Measurements from ENCODE around the gene NIM1K. TPM values are rescaled to one million over a fixed set of nuclear protein-coding genes. Genes with fewer than 3 reads are reported as not detected.

Gene NIM1K
- total RNA-seq, 2 experiments from 2014 or later: 0.75 to 1.00 TPM

GRCh38 chr5:43209060-43209459 lies 17.0 kb downstream of the NIM1K start:
- DNase-seq: no peak
- intact Hi-C loops (cut with micrococcal nuclease): no loop called here
- H3K27me3 Mint-ChIP-seq: peaks cover 23% of the 10 kb centered on the region
- no peaks in the 10 kb centered on the region for H3K36me3 Mint-ChIP-seq
- H3K27ac Mint-ChIP-seq: no peak overlapping the region
- H3K9me3 Mint-ChIP-seq: no peaks in the 10 kb centered on the region
- H3K4me3 Mint-ChIP-seq: no peak overlapping the region
- ChIA-PET CTCF (interaction anchor here (1.0 kb wide), 1 partner anchor 12 kb away, joined by 3 read pairs; no protein-coding TSS in a partner anchor), POLR2A (no interaction called here)
- H3K4me1 Mint-ChIP-seq (ENCODE audit: low read depth): no peaks in the 10 kb centered on the region

- H3K27me3 Mint-ChIP-seq: peaks cover 23% of the 10 kb centered on the region
- H3K4me1 Mint-ChIP-seq (ENCODE audit: low read depth): no peaks in the 10 kb centered on the region
- H3K36me3 Mint-ChIP-seq: no peaks in the 10 kb centered on the region
- H3K9me3 Mint-ChIP-seq: no peaks in the 10 kb centered on the region
- H3K27ac Mint-ChIP-seq: no peak overlapping the region
- ChIA-PET POLR2A (no interaction called here), CTCF (interaction anchor here (1.0 kb wide), 1 partner anchor 11 kb away, joined by 3 read pairs; no protein-coding TSS in a partner anchor)
- H3K4me3 Mint-ChIP-seq: no peak overlapping the region
- DNase-seq: no peak
- intact Hi-C loops (cut with micrococcal nuclease): no loop called here
These were observed 17.8 kb downstream of the NIM1K start for GRCh38 chr5:43209833-43210232.

GRCh38 chr5:43210570-43210969 lies 18.5 kb downstream of the NIM1K start:
- CTCF ChIA-PET: no interaction called here
- POLR2A ChIA-PET: no interaction called here
- no peak overlapping the region for H3K27ac Mint-ChIP-seq
- no peak overlapping the region for H3K4me3 Mint-ChIP-seq
- intact Hi-C loops (cut with micrococcal nuclease): no loop called here
- no peaks in the 10 kb centered on the region for H3K36me3 Mint-ChIP-seq
- no peaks in the 10 kb centered on the region for H3K4me1 Mint-ChIP-seq (ENCODE audit: low read depth)
- no peak for DNase-seq
- H3K27me3 Mint-ChIP-seq: peaks cover 23% of the 10 kb centered on the region
- H3K9me3 Mint-ChIP-seq: no peaks in the 10 kb centered on the region

GRCh38 chr5:43213951-43214350 lies 21.9 kb downstream of the NIM1K start:
- Mint-ChIP-seq H3K36me3 (peaks cover 2% of the 10 kb centered on the region), H3K27ac (no peak overlapping the region), H3K4me3 (no peak overlapping the region), H3K9me3 (no peaks in the 10 kb centered on the region), H3K27me3 (peaks cover 10% of the 10 kb centered on the region), H3K4me1 (ENCODE audit: low read depth) (no peaks in the 10 kb centered on the region)
- no peak for DNase-seq
- intact Hi-C loops (cut with micrococcal nuclease): no loop called here
- POLR2A ChIA-PET: no interaction called here
- CTCF ChIA-PET: no interaction called here

- no peak overlapping the region for H3K4me3 Mint-ChIP-seq
- H3K4me1 Mint-ChIP-seq (ENCODE audit: low read depth): no peaks in the 10 kb centered on the region
- CTCF ChIA-PET: no interaction called here
- DNase-seq: no peak
- intact Hi-C loops (cut with micrococcal nuclease): no loop called here
- no peak overlapping the region for H3K27ac Mint-ChIP-seq
- peaks cover 10% of the 10 kb centered on the region for H3K27me3 Mint-ChIP-seq
- H3K36me3 Mint-ChIP-seq: peaks cover 2% of the 10 kb centered on the region
- H3K9me3 Mint-ChIP-seq: no peaks in the 10 kb centered on the region
- POLR2A ChIA-PET: no interaction called here
These were observed 23.1 kb downstream of the NIM1K start for GRCh38 chr5:43215073-43215631.

- CTCF ChIA-PET: no interaction called here
- DNase-seq: no peak
- no peaks in the 10 kb centered on the region for H3K9me3 Mint-ChIP-seq
- H3K4me3 Mint-ChIP-seq: no peak overlapping the region
- H3K27ac Mint-ChIP-seq: no peak overlapping the region
- H3K4me1 Mint-ChIP-seq (ENCODE audit: low read depth): no peaks in the 10 kb centered on the region
- intact Hi-C loops (cut with micrococcal nuclease): no loop called here
- POLR2A ChIA-PET: no interaction called here
- H3K27me3 Mint-ChIP-seq: peaks cover 2% of the 10 kb centered on the region
- peaks cover 2% of the 10 kb centered on the region for H3K36me3 Mint-ChIP-seq
These were observed 24.9 kb downstream of the NIM1K start for GRCh38 chr5:43216941-43217340.

- no peak for DNase-seq
- H3K9me3 Mint-ChIP-seq: no peaks in the 10 kb centered on the region
- H3K36me3 Mint-ChIP-seq: peaks cover 2% of the 10 kb centered on the region
- no peaks in the 10 kb centered on the region for H3K27me3 Mint-ChIP-seq
- no peaks in the 10 kb centered on the region for H3K4me1 Mint-ChIP-seq (ENCODE audit: low read depth)
- intact Hi-C loops (cut with micrococcal nuclease): no loop called here
- H3K27ac Mint-ChIP-seq: no peak overlapping the region
- ChIA-PET CTCF (no interaction called here), POLR2A (no interaction called here)
- H3K4me3 Mint-ChIP-seq: no peak overlapping the region
These were observed 27.1 kb downstream of the NIM1K start for GRCh38 chr5:43219120-43219519.

- Mint-ChIP-seq H3K36me3 (peaks cover 2% of the 10 kb centered on the region), H3K4me3 (no peak overlapping the region), H3K9me3 (no peaks in the 10 kb centered on the region), H3K4me1 (ENCODE audit: low read depth) (no peaks in the 10 kb centered on the region), H3K27ac (no peak overlapping the region), H3K27me3 (no peaks in the 10 kb centered on the region)
- ChIA-PET POLR2A (no interaction called here), CTCF (interaction anchor here (1.5 kb wide), 1 partner anchor 12 kb away, joined by 3 read pairs; no protein-coding TSS in a partner anchor)
- intact Hi-C loops (cut with micrococcal nuclease): no loop called here
- no peak for DNase-seq
These were observed 29.5 kb downstream of the NIM1K start for GRCh38 chr5:43221502-43221901.

- Mint-ChIP-seq H3K4me1 (ENCODE audit: low read depth) (no peaks in the 10 kb centered on the region), H3K27ac (no peak overlapping the region), H3K9me3 (no peaks in the 10 kb centered on the region), H3K4me3 (no peak overlapping the region), H3K36me3 (no peaks in the 10 kb centered on the region), H3K27me3 (no peaks in the 10 kb centered on the region)
- DNase-seq: no peak
- intact Hi-C loops (cut with micrococcal nuclease): no loop called here
- ChIA-PET POLR2A (no interaction called here), CTCF (interaction anchor here (1.3 to 10.7 kb wide), 2 partner anchors 77 to 164 kb away, joined by 3 to 75 read pairs; no protein-coding TSS in a partner anchor)
These were observed 33.7 kb downstream of the NIM1K start for GRCh38 chr5:43225649-43226245.

GRCh38 chr5:43227655-43228054 lies 35.6 kb downstream of the NIM1K start:
- Mint-ChIP-seq H3K9me3 (no peaks in the 10 kb centered on the region), H3K27me3 (no peaks in the 10 kb centered on the region), H3K4me1 (ENCODE audit: low read depth) (no peaks in the 10 kb centered on the region), H3K27ac (no peak overlapping the region), H3K36me3 (no peaks in the 10 kb centered on the region), H3K4me3 (no peak overlapping the region)
- intact Hi-C loops (cut with micrococcal nuclease): loop anchor here (1.0 kb wide), 1 partner anchor 162 kb away; no protein-coding TSS in a partner anchor
- CTCF ChIA-PET: interaction anchor here (0.8 to 10.7 kb wide), 3 partner anchors 18 to 162 kb away, joined by 3 to 75 read pairs (median 3); no protein-coding TSS in a partner anchor
- POLR2A ChIA-PET: no interaction called here
- no peak for DNase-seq

GRCh38 chr5:43230707-43231106 lies 38.7 kb downstream of the NIM1K start:
- Mint-ChIP-seq H3K36me3 (no peaks in the 10 kb centered on the region), H3K27ac (no peak overlapping the region), H3K4me1 (ENCODE audit: low read depth) (peaks cover 5% of the 10 kb centered on the region), H3K4me3 (no peak overlapping the region), H3K27me3 (no peaks in the 10 kb centered on the region), H3K9me3 (no peaks in the 10 kb centered on the region)
- intact Hi-C loops (cut with micrococcal nuclease): loop anchor here (5.0 to 10.0 kb wide), 3 partner anchors 38 to 254 kb away; partner anchors contain the start of genes HMGCS1, NIM1K and TMEM267
- POLR2A ChIA-PET: interaction anchor here (1.0 kb wide), 1 partner anchor 254 kb away, joined by 3 read pairs; no protein-coding TSS in a partner anchor
- no peak for DNase-seq
- CTCF ChIA-PET: interaction anchor here (1.1 to 10.7 kb wide), 3 partner anchors 152 to 252 kb away, joined by 3 to 75 read pairs (median 3); no protein-coding TSS in a partner anchor

- no peak overlapping the region for H3K4me3 Mint-ChIP-seq
- no peaks in the 10 kb centered on the region for H3K36me3 Mint-ChIP-seq
- intact Hi-C loops (cut with micrococcal nuclease): loop anchor here (1.0 to 10.0 kb wide), 4 partner anchors 40 to 253 kb away; partner anchors contain the start of genes HMGCS1, NIM1K and TMEM267
- POLR2A ChIA-PET: interaction anchor here (1.0 kb wide), 1 partner anchor 252 kb away, joined by 3 read pairs; no protein-coding TSS in a partner anchor
- peaks cover 5% of the 10 kb centered on the region for H3K4me1 Mint-ChIP-seq (ENCODE audit: low read depth)
- DNase-seq: peak; percentile 51
- CTCF ChIA-PET: interaction anchor here (1.1 to 10.7 kb wide), 4 partner anchors 74 to 251 kb away, joined by 3 to 75 read pairs (median 4); no protein-coding TSS in a partner anchor
- no peaks in the 10 kb centered on the region for H3K9me3 Mint-ChIP-seq
- H3K27me3 Mint-ChIP-seq: no peaks in the 10 kb centered on the region
- H3K27ac Mint-ChIP-seq: no peak overlapping the region
These were observed 40.0 kb downstream of the NIM1K start for GRCh38 chr5:43231977-43232376.
